Measurements from ENCODE around the gene S1PR1. TPM values are rescaled to one million over a fixed set of nuclear protein-coding genes. Genes with fewer than 3 reads are reported as not detected.
A peak's percentile ranks its signal among the peaks of the same experiment; 100 is the strongest.

The S1PR1 gene
- total RNA-seq, 6 experiments from 2014 or later = 9.0 to 14.8 (median 9.3) TPM

DNA sequence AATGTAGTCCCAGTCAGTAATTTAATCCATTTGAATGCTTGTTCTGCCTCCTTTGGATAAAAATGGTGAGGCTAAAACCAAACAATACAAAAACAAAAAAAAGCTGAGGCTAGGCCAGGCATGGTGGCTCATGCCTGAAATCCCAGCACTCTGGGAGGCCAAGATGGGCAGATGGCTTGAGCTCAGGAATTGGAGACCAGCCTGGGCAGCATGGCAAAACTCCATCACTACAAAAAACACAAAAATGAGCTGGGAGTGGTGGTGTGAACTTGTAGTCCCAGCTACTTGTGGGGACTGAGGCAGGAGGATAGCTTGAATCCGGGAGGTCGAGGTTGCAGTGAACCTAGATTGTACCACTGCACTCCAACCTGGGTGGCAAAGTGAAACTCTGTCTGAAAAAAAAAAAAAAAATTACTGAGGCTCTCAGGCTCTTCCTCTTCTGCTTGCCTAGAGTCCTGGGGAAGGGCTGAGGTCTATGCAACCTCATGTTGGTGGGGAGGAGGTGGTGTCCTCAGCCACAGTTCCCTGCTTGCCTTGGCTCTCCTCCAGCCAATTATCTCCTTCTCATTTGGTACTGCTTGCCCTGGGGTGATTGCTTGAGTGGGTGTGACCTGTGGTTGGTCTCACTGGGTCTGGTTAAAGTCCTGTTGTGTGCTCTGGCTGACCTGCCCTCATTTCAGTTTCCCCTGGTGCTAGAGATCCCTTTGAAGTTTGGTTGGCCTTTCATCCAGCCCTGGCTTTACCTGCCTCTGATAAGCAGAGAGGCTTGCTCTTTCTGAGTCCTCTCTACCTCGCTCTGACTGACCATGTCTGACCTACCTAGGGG lies 20.9 kb downstream of the S1PR1 start:
- 17% methylated on average over 3 of the region's 3 CpGs for WGBS (ENCODE audit: insufficient coverage, low coverage, low lambda C conversion rate, missing lambda C conversion rate)
- ATAC-seq (peak; percentile 92 to 99 (median 96)), DNase-seq (peak; percentile 66 to 92 (median 86))
- peak overlapping the region in 2 of 3 donors; percentile 53 to 80 for H3K27ac ChIP-seq
- no peaks in the 10 kb centered on the region for H3K9me3 ChIP-seq
- H3K36me3 ChIP-seq = no peaks in the 10 kb centered on the region
- peak overlapping the region in 1 of 3 donors; percentile 4 for H3K4me3 ChIP-seq
- H3K4me1 ChIP-seq = peaks cover 0 to 30% (median 2%) of the 10 kb centered on the region in 4 donors
- intact Hi-C loops (cut with DNase I) = no loop called here
- TF ChIP-seq, protein P1, sequence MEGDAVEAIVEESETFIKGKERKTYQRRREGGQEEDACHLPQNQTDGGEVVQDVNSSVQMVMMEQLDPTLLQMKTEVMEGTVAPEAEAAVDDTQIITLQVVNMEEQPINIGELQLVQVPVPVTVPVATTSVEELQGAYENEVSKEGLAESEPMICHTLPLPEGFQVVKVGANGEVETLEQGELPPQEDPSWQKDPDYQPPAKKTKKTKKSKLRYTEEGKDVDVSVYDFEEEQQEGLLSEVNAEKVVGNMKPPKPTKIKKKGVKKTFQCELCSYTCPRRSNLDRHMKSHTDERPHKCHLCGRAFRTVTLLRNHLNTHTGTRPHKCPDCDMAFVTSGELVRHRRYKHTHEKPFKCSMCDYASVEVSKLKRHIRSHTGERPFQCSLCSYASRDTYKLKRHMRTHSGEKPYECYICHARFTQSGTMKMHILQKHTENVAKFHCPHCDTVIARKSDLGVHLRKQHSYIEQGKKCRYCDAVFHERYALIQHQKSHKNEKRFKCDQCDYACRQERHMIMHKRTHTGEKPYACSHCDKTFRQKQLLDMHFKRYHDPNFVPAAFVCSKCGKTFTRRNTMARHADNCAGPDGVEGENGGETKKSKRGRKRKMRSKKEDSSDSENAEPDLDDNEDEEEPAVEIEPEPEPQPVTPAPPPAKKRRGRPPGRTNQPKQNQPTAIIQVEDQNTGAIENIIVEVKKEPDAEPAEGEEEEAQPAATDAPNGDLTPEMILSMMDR (IDR thresholded peaks at IDR 0.05) = no peak
- no peak for TF ChIP-seq POLR2A (IDR thresholded peaks at IDR 0.05)
- no peaks in the 10 kb centered on the region for H3K27me3 ChIP-seq

DNA sequence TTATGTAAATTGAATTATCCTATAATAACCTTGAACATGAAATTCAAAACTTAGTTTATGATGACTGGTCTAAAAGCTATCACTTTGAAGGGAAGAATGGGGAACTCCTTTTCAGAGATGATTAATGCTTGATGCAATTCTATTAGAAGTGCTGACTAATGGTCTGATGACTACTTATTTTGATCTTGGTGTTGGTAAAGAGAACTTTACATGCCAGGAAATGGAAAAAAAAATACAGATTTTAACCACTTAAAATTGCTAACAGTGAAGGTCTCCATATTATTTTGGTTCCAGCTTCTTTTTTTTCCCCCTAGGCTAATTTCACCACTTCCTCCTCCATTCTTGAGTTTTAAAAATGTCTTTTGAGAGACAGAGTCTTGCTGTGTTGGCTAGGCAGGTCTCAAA lies 22.9 kb downstream of the S1PR1 start:
- no peaks in the 10 kb centered on the region for H3K9me3 ChIP-seq
- no peak overlapping the region for H3K27ac ChIP-seq
- intact Hi-C loops (cut with DNase I) = no loop called here
- H3K27me3 ChIP-seq = no peaks in the 10 kb centered on the region
- no peak for DNase-seq
- peaks cover 0 to 43% (median 6%) of the 10 kb centered on the region in 4 donors for H3K4me1 ChIP-seq
- ATAC-seq = peak in 1 of 4 donors; percentile 41
- no peak for TF ChIP-seq POLR2A (IDR thresholded peaks at IDR 0.05)
- H3K36me3 ChIP-seq = no peaks in the 10 kb centered on the region
- H3K4me3 ChIP-seq = no peak overlapping the region

DNA sequence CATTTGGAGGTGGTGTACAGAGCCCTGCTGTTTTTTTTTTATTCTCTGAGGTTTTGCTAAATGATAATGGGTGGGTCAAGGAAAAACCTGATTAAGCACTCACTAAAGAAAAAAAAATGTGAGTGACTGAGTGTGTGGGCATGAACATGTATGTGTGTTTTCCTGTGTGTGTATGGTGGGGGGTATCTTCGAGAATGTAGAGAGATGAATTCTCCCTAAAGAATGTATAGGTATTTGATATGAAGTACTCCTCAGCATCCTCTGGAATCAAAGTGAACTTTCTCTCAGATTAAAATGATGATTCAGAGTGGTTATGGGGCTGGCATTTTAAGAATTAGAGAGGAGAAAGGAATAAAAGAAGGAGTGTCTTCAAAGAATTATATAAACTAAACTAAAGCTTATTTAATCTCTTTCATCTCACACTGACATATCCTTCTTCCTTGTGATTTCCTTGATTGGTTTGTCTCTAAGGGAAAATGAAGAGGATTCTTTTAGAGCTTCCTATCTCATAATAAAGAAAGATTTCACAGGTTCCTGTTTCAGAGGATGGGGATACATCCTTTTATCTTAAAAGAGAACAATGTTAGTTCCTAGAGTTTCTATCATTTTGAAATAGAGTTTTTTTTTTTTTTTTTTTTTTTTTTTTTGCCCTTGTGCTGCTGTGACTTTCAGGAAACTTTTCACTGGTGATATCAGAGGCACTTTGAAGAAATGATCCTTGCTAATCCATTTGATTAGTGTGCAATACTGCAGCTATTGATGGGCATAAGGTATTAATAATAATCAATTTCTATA lies 23.9 kb downstream of the S1PR1 start:
- ATAC-seq (no peak), DNase-seq (no peak)
- no peak overlapping the region for H3K27ac ChIP-seq
- no peaks in the 10 kb centered on the region for H3K9me3 ChIP-seq
- 50% methylated on average over 1 of the region's 1 CpG for WGBS (ENCODE audit: insufficient coverage, low coverage, low lambda C conversion rate, missing lambda C conversion rate)
- peaks cover 0 to 50% (median 6%) of the 10 kb centered on the region in 4 donors for H3K4me1 ChIP-seq
- no peak overlapping the region for H3K4me3 ChIP-seq
- no peaks in the 10 kb centered on the region for H3K27me3 ChIP-seq
- TF ChIP-seq, protein P1 (IDR thresholded peaks at IDR 0.05) = no peak
- no peak for TF ChIP-seq POLR2A (IDR thresholded peaks at IDR 0.05)
- intact Hi-C loops (cut with DNase I) = no loop called here
- no peaks in the 10 kb centered on the region for H3K36me3 ChIP-seq

DNA sequence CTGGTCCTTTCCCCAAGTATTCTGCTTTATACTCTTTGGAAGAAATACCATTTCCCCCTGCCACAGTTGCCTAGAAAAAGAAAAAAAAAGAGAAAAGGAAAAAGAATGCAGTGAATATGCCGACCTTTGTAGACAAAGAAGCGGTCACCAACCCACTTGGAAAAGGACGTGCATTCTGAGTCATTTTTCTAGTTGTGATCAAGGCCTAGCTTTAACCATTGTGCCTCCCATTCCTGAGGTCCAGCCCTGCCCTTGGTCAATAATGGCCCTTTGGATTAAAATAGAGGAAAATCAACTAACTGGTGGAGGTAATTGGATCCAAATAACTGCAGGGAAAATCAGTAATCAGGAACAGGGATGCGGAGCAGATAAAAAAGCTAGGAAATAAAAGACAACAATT lies 24.8 kb downstream of the S1PR1 start:
- no peak for DNase-seq
- no peaks in the 10 kb centered on the region for H3K27me3 ChIP-seq
- WGBS (ENCODE audit: insufficient coverage, low coverage, low lambda C conversion rate, missing lambda C conversion rate) = 47% methylated on average over 4 of the region's 4 CpGs
- ATAC-seq = no peak
- H3K27ac ChIP-seq = no peak overlapping the region
- peaks cover 0 to 59% (median 6%) of the 10 kb centered on the region in 4 donors for H3K4me1 ChIP-seq
- H3K4me3 ChIP-seq = no peak overlapping the region
- TF ChIP-seq, protein P1 (IDR thresholded peaks at IDR 0.05) = no peak
- no peak for TF ChIP-seq POLR2A (IDR thresholded peaks at IDR 0.05)
- intact Hi-C loops (cut with DNase I) = no loop called here
- no peaks in the 10 kb centered on the region for H3K9me3 ChIP-seq
- no peaks in the 10 kb centered on the region for H3K36me3 ChIP-seq

DNA sequence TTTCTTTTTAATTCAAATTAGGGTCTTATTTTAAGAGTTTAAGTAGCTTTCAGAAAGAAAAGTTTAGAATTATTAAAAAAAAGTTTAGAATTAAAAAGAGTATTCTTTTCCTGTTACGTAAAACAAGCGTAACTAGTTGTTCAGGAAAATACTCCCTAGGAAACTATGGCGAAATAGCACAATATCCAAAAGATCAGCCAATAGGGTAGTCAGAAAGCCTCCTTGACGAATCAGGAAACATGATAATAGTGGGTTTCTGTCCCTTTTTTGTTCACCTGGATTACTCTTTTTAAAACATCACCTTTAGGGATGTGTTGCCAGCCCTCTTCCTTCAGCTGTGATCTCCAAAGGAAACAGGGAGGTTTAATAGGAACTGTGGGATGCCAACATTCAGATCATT lies 25.2 kb downstream of the S1PR1 start:
- Histone ChIP-seq H3K9me3 (no peaks in the 10 kb centered on the region), H3K36me3 (no peaks in the 10 kb centered on the region), H3K4me3 (no peak overlapping the region), H3K27me3 (no peaks in the 10 kb centered on the region), H3K27ac (no peak overlapping the region), H3K4me1 (peaks cover 0 to 57% (median 6%) of the 10 kb centered on the region in 4 donors)
- intact Hi-C loops (cut with DNase I) = no loop called here
- WGBS (ENCODE audit: insufficient coverage, low coverage, low lambda C conversion rate, missing lambda C conversion rate) = 80% methylated on average over 4 of the region's 4 CpGs
- no peak for DNase-seq
- TF ChIP-seq, protein P1 (IDR thresholded peaks at IDR 0.05) = no peak
- TF ChIP-seq POLR2A (IDR thresholded peaks at IDR 0.05) = no peak
- ATAC-seq = no peak
